Endodermal cell (in vitro differentiated cells): ENCODE data around the gene CBL. TPM values are rescaled to one million over a fixed set of nuclear protein-coding genes. Genes with fewer than 3 reads are reported as not detected.

Experiments used
- DNase-seq: peaks from one replicate; pipeline ENCODE4 v3.0.0-alpha.2; 2017
- H3K27ac ChIP-seq: 2 replicates; pipeline ENCODE4 v1.5.1; 2013; ENCODE audit warnings: mild to moderate bottlenecking, low read depth, low read length, moderate library complexity
- H3K27me3 ChIP-seq: 2 replicates; pipeline ENCODE4 v1.6.1; 2013; ENCODE audit warnings: mild to moderate bottlenecking, low read length, moderate library complexity; ENCODE audit not compliant: insufficient read depth, control insufficient read depth, poor library complexity, severe bottlenecking
- H3K36me3 ChIP-seq: 2 replicates; pipeline ENCODE4 v1.7.0; 2013; ENCODE audit warnings: mild to moderate bottlenecking, low read length, moderate library complexity; ENCODE audit not compliant: control insufficient read depth, insufficient read depth
- H3K4me1 ChIP-seq: one replicate; pipeline ENCODE4 v1.7.0; 2013; ENCODE audit warnings: low read length; ENCODE audit not compliant: control insufficient read depth, insufficient read depth
- H3K4me3 ChIP-seq: 2 replicates; pipeline ENCODE4 v1.5.1; 2013; ENCODE audit warnings: mild to moderate bottlenecking, low read length, moderate library complexity
- H3K9ac ChIP-seq: 2 replicates; pipeline ENCODE4 v1.6.1; 2013; ENCODE audit warnings: mild to moderate bottlenecking, low read length, moderate library complexity; ENCODE audit not compliant: poor library complexity, severe bottlenecking; ENCODE audit errors: extremely low read depth
- H3K9me3 ChIP-seq: 2 replicates; pipeline ENCODE4 v1.6.1; 2013; ENCODE audit warnings: mild to moderate bottlenecking, low read length, moderate library complexity; ENCODE audit not compliant: control insufficient read depth
- H3K27ac Mint-ChIP-seq: 2 replicates; pipeline ENCODE4 v1.8.0; 2020; ENCODE audit warnings: mixed read lengths
- H3K27me3 Mint-ChIP-seq: 2 replicates; pipeline ENCODE4 v1.8.0; 2021; ENCODE audit warnings: mild to moderate bottlenecking, mixed read lengths; ENCODE audit not compliant: insufficient read depth
- H3K36me3 Mint-ChIP-seq: 2 replicates; pipeline ENCODE4 v1.8.0; 2020; ENCODE audit warnings: low read depth, mixed read lengths
- H3K4me1 Mint-ChIP-seq: 2 replicates; pipeline ENCODE4 v1.8.0; 2020; ENCODE audit warnings: mixed read lengths
- H3K4me3 Mint-ChIP-seq: 2 replicates; pipeline ENCODE4 v1.8.0; 2020; ENCODE audit warnings: mild to moderate bottlenecking, moderate library complexity, mixed read lengths
- H3K9me3 Mint-ChIP-seq: 2 replicates; pipeline ENCODE4 v1.8.0; 2020; ENCODE audit warnings: mild to moderate bottlenecking, mixed read lengths
- CTCF ChIP-seq: fragments of 200-600 bp; sonication (generic); conservative IDR thresholded peaks from 2 replicates; pipeline ENCODE4 v1.5.0; 2021; ENCODE audit warnings: antibody characterized with exemption, mild to moderate bottlenecking
- WGBS, 2 experiments: methylation state at CpG; one replicate each; pipeline versions ENCODE4 v1.1.5 to v1.1.7; 2013; ENCODE audit warnings: missing lambda C conversion rate in 2 of 2, mixed read lengths in 1 of 2; ENCODE audit not compliant: insufficient coverage in 1 of 2, insufficient read length in 1 of 2; 5-methylcytosine and 5-hydroxymethylcytosine counted together
- total RNA-seq, 2 donors: library from RNA; stranded (reverse); fragmentation: NEBNext Ultra II Directional in 1 of 2; extraction: Animal tissue kit (Norgen Biotek cat#: 25700) in 1 of 2; gene quantifications; 2 replicates in 1 of 2; 3 replicates in 1 of 2; pipeline ENCODE4 v1.2.1, GENCODE V29; 2021

Gene CBL
- total RNA-seq, 2 donors from 2014 or later = 40.3 to 52.7 TPM

- Mint-ChIP-seq H3K4me1 (peaks cover 9% of the 10 kb centered on the region), H3K27me3 (no peaks in the 10 kb centered on the region), H3K4me3 (no peak overlapping the region), H3K36me3 (peaks cover 38% of the 10 kb centered on the region), H3K27ac (no peak overlapping the region), H3K9me3 (no peaks in the 10 kb centered on the region)
- no peaks in the 10 kb centered on the region for H3K4me1 ChIP-seq
- TF ChIP-seq CTCF = no peak
- H3K9ac ChIP-seq = no peak overlapping the region
- peaks cover 31% of the 10 kb centered on the region for H3K36me3 ChIP-seq
- WGBS, 2 experiments = 85 to 86% methylated on average over 4 to 5 of the region's 5 CpGs
- DNase-seq = no peak
- H3K4me3 ChIP-seq = no peak overlapping the region
- no peaks in the 10 kb centered on the region for H3K9me3 ChIP-seq
- no peak overlapping the region for H3K27ac ChIP-seq
- no peaks in the 10 kb centered on the region for H3K27me3 ChIP-seq
Measured at GRCh38 chr11:119307974-119308373, 101.8 kb downstream of the CBL start.

- 94 to 96% methylated on average over 8 to 11 of the region's 11 CpGs for WGBS, 2 experiments
- H3K36me3 ChIP-seq = peaks cover 28% of the 10 kb centered on the region
- no peak overlapping the region for H3K4me3 Mint-ChIP-seq
- H3K36me3 Mint-ChIP-seq = peaks cover 36% of the 10 kb centered on the region
- H3K4me1 Mint-ChIP-seq = peaks cover 9% of the 10 kb centered on the region
- H3K9me3 Mint-ChIP-seq = no peaks in the 10 kb centered on the region
- no peak for TF ChIP-seq CTCF
- H3K27me3 ChIP-seq = no peaks in the 10 kb centered on the region
- no peaks in the 10 kb centered on the region for H3K9me3 ChIP-seq
- peak overlapping the region; percentile 15 for H3K27ac Mint-ChIP-seq
- no peak for DNase-seq
- no peak overlapping the region for H3K4me3 ChIP-seq
- no peaks in the 10 kb centered on the region for H3K4me1 ChIP-seq
- H3K27me3 Mint-ChIP-seq = peaks cover 3% of the 10 kb centered on the region
- no peak overlapping the region for H3K9ac ChIP-seq
- H3K27ac ChIP-seq = no peak overlapping the region
Measured at GRCh38 chr11:119309411-119309810, 103.3 kb downstream of the CBL start.

GRCh38 chr11:119309953-119310681, 104.0 kb downstream of the CBL start:
- H3K27me3 Mint-ChIP-seq = peaks cover 9% of the 10 kb centered on the region
- H3K27ac ChIP-seq = no peak overlapping the region
- no peak for TF ChIP-seq CTCF
- H3K4me1 ChIP-seq = no peaks in the 10 kb centered on the region
- no peaks in the 10 kb centered on the region for H3K9me3 Mint-ChIP-seq
- H3K4me3 Mint-ChIP-seq = no peak overlapping the region
- peaks cover 28% of the 10 kb centered on the region for H3K36me3 ChIP-seq
- no peak overlapping the region for H3K9ac ChIP-seq
- no peaks in the 10 kb centered on the region for H3K9me3 ChIP-seq
- peaks cover 37% of the 10 kb centered on the region for H3K36me3 Mint-ChIP-seq
- no peak overlapping the region for H3K4me3 ChIP-seq
- peak overlapping the region; percentile 15 for H3K27ac Mint-ChIP-seq
- WGBS, 2 experiments = 72 to 94% methylated on average over 10 to 16 of the region's 17 CpGs
- H3K27me3 ChIP-seq = peaks cover under 1% of the 10 kb centered on the region
- DNase-seq = peak; percentile 81
- H3K4me1 Mint-ChIP-seq = peaks cover 9% of the 10 kb centered on the region
